ENCODE measurements around the gene UBE2E2. TPM values are rescaled to one million over a fixed set of nuclear protein-coding genes. Genes with fewer than 3 reads are reported as not detected.

The UBE2E2 gene
- total RNA-seq, 1 donor from 2014 or later, result 32.5 TPM

DNA sequence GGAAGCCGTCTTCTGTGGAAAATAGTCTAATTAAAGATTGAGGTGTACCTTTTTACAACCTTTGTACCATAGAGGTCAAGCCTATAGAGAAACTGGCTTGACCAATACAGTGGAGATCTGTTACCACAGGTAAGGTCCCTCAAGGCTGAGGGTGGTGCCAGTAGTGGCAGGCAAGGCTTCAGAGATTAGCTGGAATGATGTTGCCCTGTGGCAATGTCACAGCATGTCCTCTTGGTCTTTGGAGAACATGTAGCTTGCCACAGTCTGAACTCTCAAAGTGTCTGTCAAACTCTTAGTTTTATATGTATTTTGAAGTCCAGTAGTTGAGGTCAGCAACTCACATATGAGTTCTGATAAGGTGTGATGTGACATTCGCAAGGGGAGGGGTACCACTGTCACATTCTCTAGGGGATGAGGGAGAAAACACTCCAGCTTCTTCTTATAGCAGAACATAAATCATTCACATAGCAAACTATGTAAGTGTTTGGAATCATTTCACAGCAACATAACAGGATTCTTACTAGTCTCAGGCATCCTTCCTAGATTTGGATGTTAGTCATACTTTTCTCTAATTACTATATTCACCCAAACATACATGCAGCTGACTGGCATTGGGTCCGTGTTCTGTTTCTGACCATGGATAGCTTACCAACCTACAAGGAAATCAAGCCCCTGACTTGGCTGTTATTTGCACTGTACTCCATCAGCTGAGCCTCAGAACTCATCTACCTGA lies 173.6 kb downstream of the UBE2E2 start:
- no peak overlapping the region for H3K4me3 ChIP-seq (ENCODE audit: low read depth, low read length)
- DNase-seq (ENCODE audit: low read depth), result no peak
- TF ChIP-seq CTCF (conservative IDR thresholded peaks at IDR 0.05; ENCODE audit: low read depth, low read length), result no peak

DNA sequence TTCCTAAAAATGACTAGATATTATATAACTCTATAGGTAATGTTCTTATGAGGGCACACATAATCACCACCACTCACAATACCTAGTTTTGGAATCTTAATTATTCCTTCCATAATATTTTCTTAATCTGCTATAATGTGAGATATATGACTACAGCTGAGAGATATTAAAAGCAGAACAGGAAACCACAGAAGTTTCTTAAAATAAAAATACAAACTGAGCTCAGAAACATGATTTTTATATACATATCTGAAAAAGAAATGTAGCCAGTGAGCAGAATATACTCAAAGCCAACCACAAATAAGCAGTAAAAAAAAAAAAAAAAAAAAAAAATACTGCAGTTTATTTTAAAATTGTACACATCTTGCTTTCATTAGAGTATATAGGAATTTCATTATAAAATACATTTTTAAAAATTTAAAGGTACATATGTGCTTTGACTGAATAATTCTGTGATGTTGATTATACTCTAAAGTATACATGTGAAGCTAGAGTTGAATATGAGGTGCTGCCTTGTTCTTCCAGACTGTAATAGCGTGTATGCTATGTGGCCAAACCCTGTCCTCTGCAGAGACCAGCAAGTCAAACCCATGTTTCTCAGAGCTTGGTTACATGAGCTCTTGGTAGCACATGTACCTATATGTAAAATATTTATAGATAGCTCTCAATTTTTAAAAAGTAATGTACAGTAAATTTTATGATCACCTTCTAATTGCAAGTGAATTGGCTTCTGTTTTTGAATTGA lies 175.0 kb downstream of the UBE2E2 start:
- no peak for TF ChIP-seq CTCF (conservative IDR thresholded peaks at IDR 0.05; ENCODE audit: low read depth, low read length)
- no peak overlapping the region for H3K4me3 ChIP-seq (ENCODE audit: low read depth, low read length)
- DNase-seq (ENCODE audit: low read depth), result no peak

DNA sequence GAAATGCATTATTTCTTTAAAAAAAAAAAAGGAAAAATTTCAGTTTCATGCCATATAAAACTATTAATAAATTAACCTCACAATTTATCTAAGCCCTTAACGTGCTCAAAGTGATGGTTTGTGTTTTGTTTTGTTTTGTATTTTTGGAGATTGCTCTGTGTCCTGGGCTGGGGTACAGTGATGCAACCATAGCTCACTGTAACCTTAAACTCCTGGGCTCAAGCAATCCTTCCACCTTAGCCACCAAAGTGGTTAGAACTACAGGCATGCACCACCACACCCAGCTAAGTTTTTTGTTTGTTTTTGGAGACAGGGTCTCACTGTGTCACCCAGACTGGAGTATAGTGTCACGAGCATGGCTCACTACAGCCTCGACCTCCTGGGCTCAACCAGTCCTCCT lies 180.7 kb downstream of the UBE2E2 start:
- no peak for DNase-seq (ENCODE audit: low read depth)
- TF ChIP-seq CTCF (conservative IDR thresholded peaks at IDR 0.05; ENCODE audit: low read depth, low read length), result no peak
- no peak overlapping the region for H3K4me3 ChIP-seq (ENCODE audit: low read depth, low read length)

- H3K4me3 ChIP-seq (ENCODE audit: low read depth, low read length), result no peak overlapping the region
- DNase-seq (ENCODE audit: low read depth), result no peak
- TF ChIP-seq CTCF (conservative IDR thresholded peaks at IDR 0.05; ENCODE audit: low read depth, low read length), result no peak
These were observed 182.2 kb downstream of the UBE2E2 start for GRCh38 chr3:23385327-23385726.

- no peak for DNase-seq (ENCODE audit: low read depth)
- no peak for TF ChIP-seq CTCF (conservative IDR thresholded peaks at IDR 0.05; ENCODE audit: low read depth, low read length)
- no peak overlapping the region for H3K4me3 ChIP-seq (ENCODE audit: low read depth, low read length)
These were observed 184.3 kb downstream of the UBE2E2 start for GRCh38 chr3:23387286-23387918.

DNA sequence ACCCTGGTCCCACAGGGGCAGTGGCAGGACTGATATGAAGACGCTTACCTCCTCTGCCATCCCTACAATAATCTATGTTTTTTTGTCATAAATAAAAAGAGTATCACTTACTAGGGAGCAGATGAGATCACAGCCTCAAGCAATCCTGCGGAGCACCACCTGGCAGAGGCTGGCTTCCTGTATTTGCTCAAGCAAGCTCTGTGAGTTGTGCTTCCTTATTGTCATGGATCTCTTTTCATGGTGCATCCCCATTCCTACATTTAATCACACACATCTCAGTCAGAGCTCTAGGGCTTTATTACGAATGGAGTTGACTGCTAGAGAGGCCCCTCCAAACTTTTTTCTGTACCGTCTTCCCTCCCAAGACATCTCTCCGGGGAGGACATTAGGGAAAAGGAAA lies 186.0 kb downstream of the UBE2E2 start:
- no peak for DNase-seq (ENCODE audit: low read depth)
- no peak overlapping the region for H3K4me3 ChIP-seq (ENCODE audit: low read depth, low read length)
- no peak for TF ChIP-seq CTCF (conservative IDR thresholded peaks at IDR 0.05; ENCODE audit: low read depth, low read length)

All from epithelial cell of proximal tubule (primary cell).